B cell (primary cell): Measurements from ENCODE around the gene OTUB2. TPM values are rescaled to one million over a fixed set of nuclear protein-coding genes. Genes with fewer than 3 reads are reported as not detected.

Experiments
- ATAC-seq: fragments of 200-7000 bp; cut with Tn5 transposase; one replicate; pipeline ENCODE4 v1.10.0; 2021; ENCODE audit warnings: low read depth, mild to moderate bottlenecking, moderate number of reproducible peaks, moderate library complexity
- CTCF ChIA-PET: fragments of 350-600 bp; sonication (Branson Sonifier 250); formaldehyde crosslinking; loops from one replicate; lab custom pipeline; 2021; ENCODE audit warnings: antibody characterized with exemption, inconsistent platforms; lab: Charles Lee
- POLR2A ChIA-PET: fragments of 350-600 bp; sonication (Branson Sonifier 250); formaldehyde crosslinking; loops from one replicate; lab custom pipeline; 2021; ENCODE audit warnings: antibody characterized with exemption; lab: Charles Lee
- DNase-seq: peaks from one replicate; pipeline ENCODE4 v3.0.0; 2013
- H2AFZ ChIP-seq: 2 replicates; pipeline ENCODE4 v1.6.1; 2012; ENCODE audit warnings: mild to moderate bottlenecking, low read depth, low read length; ENCODE audit not compliant: insufficient read depth, poor library complexity, severe bottlenecking
- H3K27ac ChIP-seq, 2 donors: 1 replicate in 1 of 2; 2 replicates in 1 of 2; pipeline ENCODE4 v1.5.1; 2012 to 2013; ENCODE audit warnings: low read length in 2 of 2, mild to moderate bottlenecking in 2 of 2, moderate library complexity in 1 of 2
- H3K27me3 ChIP-seq, 4 experiments: fragments of 200-600 bp in 1 of 4; sonication (generic) in 1 of 4; replicated peaks in 1 of 4; 1 replicate in 2 of 4; 2 replicates in 2 of 4; pipeline versions ENCODE4 v1.6.1 to v1.7.0; 2013 to 2016; ENCODE audit warnings: low read length in 3 of 4, mild to moderate bottlenecking in 2 of 4, mixed read lengths in 1 of 4, moderate library complexity in 1 of 4; ENCODE audit not compliant: insufficient read depth in 4 of 4, control insufficient read depth in 3 of 4; ENCODE audit errors: control extremely low read depth in 1 of 4
- H3K36me3 ChIP-seq, 2 experiments: replicated peaks in 1 of 2; 1 replicate in 1 of 2; 2 replicates in 1 of 2; pipeline versions ENCODE4 v1.6.1 to v1.7.1; 2013; ENCODE audit warnings: low read length in 1 of 2; ENCODE audit not compliant: insufficient read depth in 2 of 2, control insufficient read depth in 1 of 2; ENCODE audit errors: control extremely low read depth in 1 of 2, extremely low read depth in 1 of 2
- H3K4me1 ChIP-seq, 2 donors: fragments of 200-600 bp in 1 of 2; sonication (generic) in 1 of 2; 1 replicate in 1 of 2; 2 replicates in 1 of 2; pipeline versions ENCODE4 v1.5.1 to v1.6.1; 2013 to 2017; ENCODE audit warnings: low read length in 2 of 2; ENCODE audit not compliant: control insufficient read depth in 2 of 2, insufficient read depth in 2 of 2
- H3K4me2 ChIP-seq: replicated peaks from 2 replicates; pipeline ENCODE3; 2012; ENCODE audit warnings: mild to moderate bottlenecking, low read depth, low read length; ENCODE audit not compliant: poor library complexity, severe bottlenecking
- H3K4me3 ChIP-seq, 5 experiments: fragments of 200-600 bp in 1 of 5; sonication (generic) in 1 of 5; 1 replicate in 3 of 5; 2 replicates in 2 of 5; pipeline versions ENCODE4 v1.5.1 to v1.7.0; 2011 to 2016; ENCODE audit warnings: low read length in 4 of 5, mild to moderate bottlenecking in 4 of 5, low read depth in 2 of 5, control low read depth in 1 of 5, moderate library complexity in 1 of 5; ENCODE audit not compliant: insufficient read depth in 1 of 5; ENCODE audit errors: control extremely low read depth in 1 of 5, extremely low read depth in 1 of 5
- H3K79me2 ChIP-seq: fragments of 200-600 bp; sonication (generic); one replicate; pipeline ENCODE4 v1.6.0; 2016; ENCODE audit warnings: low read length; ENCODE audit not compliant: control insufficient read depth, insufficient read depth
- H3K9ac ChIP-seq: fragments of 200-600 bp; sonication (generic); 2 replicates; pipeline ENCODE4 v1.6.1; 2017; ENCODE audit warnings: mild to moderate bottlenecking, low read length, moderate library complexity
- H3K9me3 ChIP-seq, 3 donors: one replicate each; pipeline versions ENCODE4 v1.6.1 to v1.7.1; 2013; ENCODE audit warnings: low read length in 2 of 3; ENCODE audit not compliant: control insufficient read depth in 2 of 3, insufficient read depth in 1 of 3; ENCODE audit errors: control extremely low read depth in 1 of 3
- H4K20me1 ChIP-seq: 2 replicates; pipeline ENCODE4 v1.6.0; 2012; ENCODE audit warnings: mild to moderate bottlenecking, low read length; ENCODE audit not compliant: insufficient read depth, control insufficient read depth, poor library complexity, severe bottlenecking
- H3K27ac Mint-ChIP-seq: one replicate; pipeline ENCODE4 v1.8.0; 2021; ENCODE audit warnings: mixed read lengths
- H3K27me3 Mint-ChIP-seq: one replicate; pipeline ENCODE4 v1.8.0; 2021; ENCODE audit warnings: mixed read lengths
- H3K4me1 Mint-ChIP-seq: one replicate; pipeline ENCODE4 v1.8.0; 2021; ENCODE audit warnings: mixed read lengths
- H3K4me3 Mint-ChIP-seq: one replicate; pipeline ENCODE4 v1.8.0; 2021; ENCODE audit warnings: mixed read lengths
- H3K9me3 Mint-ChIP-seq: one replicate; pipeline ENCODE4 v1.8.0; 2022; ENCODE audit warnings: mixed read lengths; ENCODE audit not compliant: insufficient read depth
- EZH2 ChIP-seq: IDR thresholded peaks from 2 replicates; pipeline ENCODE4 v1.6.1; 2012; ENCODE audit warnings: borderline replicate concordance, low read depth, mild to moderate bottlenecking, moderate library complexity, low read length; ENCODE audit not compliant: insufficient read depth, poor library complexity, severe bottlenecking
- WGBS: methylation state at CpG from one replicate; pipeline ENCODE4 v1.1.5; 2013; ENCODE audit warnings: missing lambda C conversion rate; ENCODE audit not compliant: insufficient coverage; 5-methylcytosine and 5-hydroxymethylcytosine counted together
- intact Hi-C: fragments of 100-400 bp; cut with micrococcal nuclease; formaldehyde crosslinking; loops from one replicate; pipeline ENCODE4 v1.10.0; 2022
- polyA plus RNA-seq: library from polyadenylated mRNA; depleted of rRNA; stranded (reverse); fragments of >200 nt; gene quantifications from 2 replicates; pipeline ENCODE4 v1.2.3, GENCODE V29; 2012
- total RNA-seq, 2 donors: library from RNA; stranded (reverse); fragments of 120-200 nt in 1 of 2; gene quantifications; 1 replicate in 1 of 2; 2 replicates in 1 of 2; pipeline versions ENCODE4 v1.2.3 to v1.2.4, GENCODE V29; 2013 to 2022
- TF ChIP-seq, protein P1 (sequence below): fragments of 200-600 bp; IDR thresholded peaks from one replicate; pipeline ENCODE4 v1.8.0; 2022; ENCODE audit warnings: antibody characterized with exemption, mild to moderate bottlenecking

The OTUB2 gene
- total and polyA plus RNA-seq, 2 donors (not counting 1 experiment from before 2014, with no cell fraction given) = 0.04 to 0.17 TPM

DNA sequence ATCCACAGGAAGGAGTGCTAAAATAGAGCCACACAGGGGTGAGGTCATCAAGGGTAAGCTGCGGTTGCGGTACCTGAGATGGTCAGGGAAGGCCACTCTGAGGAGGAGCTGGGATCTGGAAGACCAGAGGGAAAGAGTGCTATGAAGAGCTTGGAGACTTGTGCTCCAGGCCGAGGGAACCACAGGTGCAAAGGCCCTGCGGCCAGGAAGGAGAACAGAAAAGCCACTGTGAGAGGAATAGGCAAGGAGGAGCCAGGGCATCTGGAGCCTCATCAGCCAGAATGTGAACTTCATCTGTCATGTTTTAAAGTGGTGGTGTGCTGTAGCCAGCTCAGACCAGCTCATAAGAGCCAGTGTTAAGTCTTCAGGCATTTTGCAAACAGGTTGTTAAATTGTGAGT is 34.5 kb upstream of the OTUB2 start:
- DNase-seq (no peak), ATAC-seq (no peak)
- H4K20me1 ChIP-seq = no peaks in the 10 kb centered on the region
- H3K4me2 ChIP-seq = no peak overlapping the region
- 96% methylated on average over 4 of the region's 4 CpGs for WGBS
- peaks cover 0 to 23% (median 5%) of the 10 kb centered on the region in 4 experiments for H3K27me3 ChIP-seq
- H3K36me3 ChIP-seq = no peaks in the 10 kb centered on the region
- POLR2A ChIA-PET = no interaction called here
- peaks cover 0 to 5% (median 0%) of the 10 kb centered on the region in 3 donors for H3K9me3 ChIP-seq
- H3K4me1 ChIP-seq = no peaks in the 10 kb centered on the region
- no peak overlapping the region for H3K27ac Mint-ChIP-seq
- H3K79me2 ChIP-seq = no peaks in the 10 kb centered on the region
- CTCF ChIA-PET = interaction anchor here (1.0 to 3.2 kb wide), 5 partner anchors 8 to 52 kb away, joined by 3 to 10 read pairs (median 4); no protein-coding TSS in a partner anchor
- no peaks in the 10 kb centered on the region for H3K9me3 Mint-ChIP-seq
- no peak overlapping the region for H3K9ac ChIP-seq
- no peak overlapping the region for H3K4me3 ChIP-seq
- H3K4me3 Mint-ChIP-seq = no peak overlapping the region
- TF ChIP-seq, protein P1, sequence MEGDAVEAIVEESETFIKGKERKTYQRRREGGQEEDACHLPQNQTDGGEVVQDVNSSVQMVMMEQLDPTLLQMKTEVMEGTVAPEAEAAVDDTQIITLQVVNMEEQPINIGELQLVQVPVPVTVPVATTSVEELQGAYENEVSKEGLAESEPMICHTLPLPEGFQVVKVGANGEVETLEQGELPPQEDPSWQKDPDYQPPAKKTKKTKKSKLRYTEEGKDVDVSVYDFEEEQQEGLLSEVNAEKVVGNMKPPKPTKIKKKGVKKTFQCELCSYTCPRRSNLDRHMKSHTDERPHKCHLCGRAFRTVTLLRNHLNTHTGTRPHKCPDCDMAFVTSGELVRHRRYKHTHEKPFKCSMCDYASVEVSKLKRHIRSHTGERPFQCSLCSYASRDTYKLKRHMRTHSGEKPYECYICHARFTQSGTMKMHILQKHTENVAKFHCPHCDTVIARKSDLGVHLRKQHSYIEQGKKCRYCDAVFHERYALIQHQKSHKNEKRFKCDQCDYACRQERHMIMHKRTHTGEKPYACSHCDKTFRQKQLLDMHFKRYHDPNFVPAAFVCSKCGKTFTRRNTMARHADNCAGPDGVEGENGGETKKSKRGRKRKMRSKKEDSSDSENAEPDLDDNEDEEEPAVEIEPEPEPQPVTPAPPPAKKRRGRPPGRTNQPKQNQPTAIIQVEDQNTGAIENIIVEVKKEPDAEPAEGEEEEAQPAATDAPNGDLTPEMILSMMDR = no peak
- TF ChIP-seq EZH2 = no peak
- no peak overlapping the region for H2AFZ ChIP-seq
- peaks cover 3% of the 10 kb centered on the region for H3K4me1 Mint-ChIP-seq
- intact Hi-C loops = no loop called here
- H3K27me3 Mint-ChIP-seq = peaks cover 17% of the 10 kb centered on the region
- no peak overlapping the region for H3K27ac ChIP-seq

DNA sequence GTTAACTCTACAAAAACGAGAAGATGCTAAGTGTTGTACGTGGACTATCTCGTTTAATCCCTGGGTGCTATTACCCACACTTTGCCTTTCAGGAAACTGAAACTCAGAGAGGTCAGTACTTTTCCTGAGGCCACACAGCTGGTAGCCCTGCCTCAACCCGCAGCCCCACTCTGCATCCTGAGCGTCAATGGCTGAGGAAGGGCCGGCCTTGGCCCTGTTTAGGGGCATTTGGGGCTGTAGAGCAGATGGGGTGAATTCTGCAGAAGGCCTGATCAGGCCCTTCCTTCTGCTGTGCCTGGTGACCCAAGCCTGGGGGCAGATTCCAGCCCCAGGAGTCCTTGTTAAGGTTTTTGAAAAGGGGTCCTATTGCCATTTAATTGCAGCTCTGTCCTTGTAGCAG is 32.8 kb upstream of the OTUB2 start:
- Histone ChIP-seq H3K4me1 (no peaks in the 10 kb centered on the region), H3K4me2 (no peak overlapping the region), H3K27me3 (peaks cover 0 to 24% (median 2%) of the 10 kb centered on the region in 4 experiments), H3K4me3 (no peak overlapping the region), H3K79me2 (no peaks in the 10 kb centered on the region), H3K36me3 (no peaks in the 10 kb centered on the region), H3K9me3 (no peaks in the 10 kb centered on the region), H4K20me1 (no peaks in the 10 kb centered on the region), H3K9ac (no peak overlapping the region), H3K27ac (no peak overlapping the region), H2AFZ (no peak overlapping the region)
- no peak for TF ChIP-seq EZH2
- TF ChIP-seq, protein P1 = no peak
- intact Hi-C loops = no loop called here
- H3K27me3 Mint-ChIP-seq = peaks cover 20% of the 10 kb centered on the region
- DNase-seq (no peak), ATAC-seq (no peak)
- H3K9me3 Mint-ChIP-seq = no peaks in the 10 kb centered on the region
- ChIA-PET CTCF (interaction anchor here (1.1 to 1.5 kb wide), 3 partner anchors 8 to 58 kb away, joined by 3 to 4 read pairs (median 3); no protein-coding TSS in a partner anchor), POLR2A (no interaction called here)
- no peak overlapping the region for H3K4me3 Mint-ChIP-seq
- WGBS = 100% methylated on average over 6 of the region's 6 CpGs
- no peak overlapping the region for H3K27ac Mint-ChIP-seq
- H3K4me1 Mint-ChIP-seq = peaks cover 3% of the 10 kb centered on the region
